Measurements from ENCODE around the gene TENT5C. TPM values are rescaled to one million over a fixed set of nuclear protein-coding genes. Genes with fewer than 3 reads are reported as not detected.

Gene TENT5C
- total RNA-seq, 1 donor from 2014 or later, result 0.41 TPM

GRCh38 chr1:117572546-117572945 is 33.3 kb upstream of the TENT5C start:
- no peak for DNase-seq (ENCODE audit: extremely low read depth, low read depth, low spot score)

- no peak for DNase-seq (ENCODE audit: extremely low read depth, low read depth, low spot score)
Measured at GRCh38 chr1:117573386-117574023, 32.3 kb upstream of the TENT5C start.

GRCh38 chr1:117574161-117574835 is 31.6 kb upstream of the TENT5C start:
- no peak for DNase-seq (ENCODE audit: extremely low read depth, low read depth, low spot score)

- DNase-seq (ENCODE audit: extremely low read depth, low read depth, low spot score), result no peak
Measured at GRCh38 chr1:117575586-117576225, 30.1 kb upstream of the TENT5C start.

GRCh38 chr1:117576236-117576635 is 29.6 kb upstream of the TENT5C start:
- DNase-seq (ENCODE audit: extremely low read depth, low read depth, low spot score), result no peak

- no peak for DNase-seq (ENCODE audit: extremely low read depth, low read depth, low spot score)
Measured at GRCh38 chr1:117577191-117577885, 28.5 kb upstream of the TENT5C start.

GRCh38 chr1:117578466-117578865 is 27.4 kb upstream of the TENT5C start:
- no peak for DNase-seq (ENCODE audit: extremely low read depth, low read depth, low spot score)

GRCh38 chr1:117579221-117579906 is 26.5 kb upstream of the TENT5C start:
- no peak for DNase-seq (ENCODE audit: extremely low read depth, low read depth, low spot score)

GRCh38 chr1:117580436-117580835 is 25.4 kb upstream of the TENT5C start:
- DNase-seq (ENCODE audit: extremely low read depth, low read depth, low spot score), result no peak

- no peak for DNase-seq (ENCODE audit: extremely low read depth, low read depth, low spot score)
Measured at GRCh38 chr1:117580882-117581281, 25.0 kb upstream of the TENT5C start.

GRCh38 chr1:117581391-117581943 is 24.4 kb upstream of the TENT5C start:
- DNase-seq (ENCODE audit: extremely low read depth, low read depth, low spot score), result no peak

- no peak for DNase-seq (ENCODE audit: extremely low read depth, low read depth, low spot score)
Measured at GRCh38 chr1:117582451-117582850, 23.4 kb upstream of the TENT5C start.

GRCh38 chr1:117583247-117583646 is 22.6 kb upstream of the TENT5C start:
- DNase-seq (ENCODE audit: extremely low read depth, low read depth, low spot score), result no peak

GRCh38 chr1:117584181-117584580 is 21.7 kb upstream of the TENT5C start:
- DNase-seq (ENCODE audit: extremely low read depth, low read depth, low spot score), result no peak

- no peak for DNase-seq (ENCODE audit: extremely low read depth, low read depth, low spot score)
Measured at GRCh38 chr1:117585086-117585485, 20.8 kb upstream of the TENT5C start.

- no peak for DNase-seq (ENCODE audit: extremely low read depth, low read depth, low spot score)
Measured at GRCh38 chr1:117586337-117586736, 19.5 kb upstream of the TENT5C start.

- DNase-seq (ENCODE audit: extremely low read depth, low read depth, low spot score), result no peak
Measured at GRCh38 chr1:117586747-117587498, 18.9 kb upstream of the TENT5C start.

GRCh38 chr1:117587499-117588356 is 18.1 kb upstream of the TENT5C start:
- no peak for DNase-seq (ENCODE audit: extremely low read depth, low read depth, low spot score)

GRCh38 chr1:117589544-117589943 is 16.3 kb upstream of the TENT5C start:
- DNase-seq (ENCODE audit: extremely low read depth, low read depth, low spot score), result no peak
